HG03520 (cell line): ENCODE results near the gene CMTM8.
A peak's percentile ranks its signal among the peaks of the same experiment; 100 is the strongest.
"Not testable (repeated sequence)": the region's sequence is repeated elsewhere in the genome, so short reads cannot be mapped to it uniquely, and the experiment has no call there.

Experiments used
- ATAC-seq: cut with Tn5 transposase; IDR thresholded peaks from one replicate; pipeline ENCODE4 v1.9.1; 2021; ENCODE audit warnings: mild to moderate bottlenecking, moderate library complexity; ENCODE audit not compliant: unreplicated experiment

CMTM8 gene, protein sequence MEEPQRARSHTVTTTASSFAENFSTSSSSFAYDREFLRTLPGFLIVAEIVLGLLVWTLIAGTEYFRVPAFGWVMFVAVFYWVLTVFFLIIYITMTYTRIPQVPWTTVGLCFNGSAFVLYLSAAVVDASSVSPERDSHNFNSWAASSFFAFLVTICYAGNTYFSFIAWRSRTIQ

DNA sequence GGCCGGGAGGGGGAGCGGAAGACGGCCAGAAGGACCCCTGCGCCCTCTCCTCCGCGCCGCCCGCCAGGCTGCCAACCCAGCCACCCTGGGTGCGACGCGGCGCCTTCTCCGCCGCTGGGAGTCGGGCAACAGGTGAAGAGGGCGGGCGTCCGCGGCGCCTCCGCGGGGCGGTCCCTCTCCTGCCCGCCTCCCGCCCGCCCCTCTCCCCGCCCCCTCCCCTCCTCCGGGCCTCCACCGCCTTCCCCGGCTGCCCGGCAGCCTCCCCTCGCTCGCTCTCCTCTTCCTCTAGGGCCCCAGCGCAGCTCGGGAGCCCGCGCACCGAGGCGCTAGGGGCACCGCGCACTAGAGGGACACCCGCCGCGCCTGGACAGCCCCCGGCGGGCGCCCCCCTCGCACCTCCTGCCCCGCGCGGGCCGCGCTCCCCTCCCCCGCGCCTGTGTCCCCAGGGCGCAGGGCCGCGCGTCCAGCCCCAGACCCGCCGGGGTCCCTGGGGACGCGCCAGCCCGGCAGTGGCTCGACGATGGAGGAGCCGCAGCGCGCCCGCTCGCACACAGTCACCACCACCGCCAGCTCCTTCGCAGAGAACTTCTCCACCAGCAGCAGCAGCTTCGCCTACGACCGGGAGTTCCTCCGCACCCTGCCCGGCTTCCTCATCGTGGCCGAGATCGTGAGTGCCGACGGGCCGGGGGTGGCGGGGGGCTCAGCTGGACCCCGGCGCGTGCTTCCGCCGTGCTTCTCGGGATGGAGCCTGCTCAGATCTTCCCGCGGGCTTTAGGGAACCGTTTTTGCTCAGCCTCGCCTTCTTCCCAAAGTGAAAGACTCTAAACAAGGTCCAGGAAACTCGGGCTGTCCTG, at the start of gene CMTM8:
Gene CMTM8, plus strand, starts transcription at position 228 of the 854 bp plus-strand sequence. Its CDS starts 293 bp downstream, at position 521.
- peak; percentile 46 for ATAC-seq

DNA sequence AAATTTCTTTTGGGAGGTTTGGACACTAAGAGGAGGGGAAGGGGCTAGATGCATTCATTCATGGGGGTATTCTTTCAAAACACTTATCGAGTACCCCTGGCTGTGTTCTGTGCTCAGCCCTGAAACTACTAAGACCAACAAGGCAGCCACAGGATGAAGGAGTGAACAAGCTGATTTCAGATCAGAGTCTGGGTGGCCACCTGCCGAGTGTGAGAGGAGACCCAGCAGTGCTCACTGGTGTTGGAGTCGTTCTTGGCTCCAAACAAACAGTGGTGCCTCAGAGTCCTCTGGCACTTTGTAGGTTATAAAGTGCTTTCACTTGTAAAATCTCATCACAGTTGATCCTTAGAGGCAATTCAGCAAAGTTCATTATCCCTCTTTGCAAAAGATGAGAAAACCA, 48.8 kb upstream of the CMTM8 start:
- no peak for ATAC-seq

GRCh38 chr3:32190556-32190955, 47.9 kb upstream of the CMTM8 start:
- not testable (repeated sequence) for ATAC-seq

GRCh38 chr3:32193101-32193500, 45.4 kb upstream of the CMTM8 start:
- no peak for ATAC-seq

DNA sequence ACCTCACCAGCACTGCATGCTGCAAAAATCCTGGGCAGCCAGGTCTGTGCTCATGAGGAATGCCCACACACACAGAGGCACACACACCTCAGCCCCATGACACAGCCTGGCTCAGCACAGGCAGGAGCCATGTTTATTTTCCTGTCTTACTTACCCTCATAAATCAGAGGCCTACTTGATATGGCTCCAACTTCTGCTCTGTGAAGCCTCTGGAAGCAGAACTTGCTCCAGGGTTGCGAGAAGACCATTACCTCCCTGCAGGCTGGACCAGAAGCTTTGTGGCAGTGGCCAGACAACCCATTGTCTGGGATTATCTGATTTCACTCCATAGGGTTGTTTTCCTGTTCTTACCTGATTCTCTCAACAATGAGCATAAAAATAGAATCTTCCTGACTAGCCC, 43.8 kb upstream of the CMTM8 start:
- ATAC-seq, result no peak

- no peak for ATAC-seq
These were observed 42.4 kb upstream of the CMTM8 start for GRCh38 chr3:32195995-32196540.

GRCh38 chr3:32197991-32198390, 40.5 kb upstream of the CMTM8 start:
- no peak for ATAC-seq

GRCh38 chr3:32198714-32199113, 39.8 kb upstream of the CMTM8 start:
- no peak for ATAC-seq

DNA sequence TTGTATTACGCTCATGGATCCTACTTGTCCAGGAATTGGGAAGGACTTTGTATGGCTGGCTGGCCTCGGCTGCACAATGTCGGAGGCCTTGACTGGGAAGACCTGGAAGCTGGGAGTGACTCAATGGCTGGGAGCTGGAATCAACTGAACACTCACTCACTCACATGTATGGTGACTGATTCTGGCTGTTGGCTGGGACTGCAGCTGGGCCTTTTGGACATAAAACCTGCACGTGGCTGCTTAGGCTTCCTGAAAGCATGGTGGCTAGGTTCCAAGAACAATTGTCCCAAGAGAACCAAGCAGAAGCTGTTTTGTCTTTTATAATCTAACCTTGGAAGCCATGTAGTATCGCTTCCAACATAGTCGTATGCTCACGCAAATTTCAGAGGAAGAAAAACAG, 38.0 kb upstream of the CMTM8 start:
- ATAC-seq, result no peak

DNA sequence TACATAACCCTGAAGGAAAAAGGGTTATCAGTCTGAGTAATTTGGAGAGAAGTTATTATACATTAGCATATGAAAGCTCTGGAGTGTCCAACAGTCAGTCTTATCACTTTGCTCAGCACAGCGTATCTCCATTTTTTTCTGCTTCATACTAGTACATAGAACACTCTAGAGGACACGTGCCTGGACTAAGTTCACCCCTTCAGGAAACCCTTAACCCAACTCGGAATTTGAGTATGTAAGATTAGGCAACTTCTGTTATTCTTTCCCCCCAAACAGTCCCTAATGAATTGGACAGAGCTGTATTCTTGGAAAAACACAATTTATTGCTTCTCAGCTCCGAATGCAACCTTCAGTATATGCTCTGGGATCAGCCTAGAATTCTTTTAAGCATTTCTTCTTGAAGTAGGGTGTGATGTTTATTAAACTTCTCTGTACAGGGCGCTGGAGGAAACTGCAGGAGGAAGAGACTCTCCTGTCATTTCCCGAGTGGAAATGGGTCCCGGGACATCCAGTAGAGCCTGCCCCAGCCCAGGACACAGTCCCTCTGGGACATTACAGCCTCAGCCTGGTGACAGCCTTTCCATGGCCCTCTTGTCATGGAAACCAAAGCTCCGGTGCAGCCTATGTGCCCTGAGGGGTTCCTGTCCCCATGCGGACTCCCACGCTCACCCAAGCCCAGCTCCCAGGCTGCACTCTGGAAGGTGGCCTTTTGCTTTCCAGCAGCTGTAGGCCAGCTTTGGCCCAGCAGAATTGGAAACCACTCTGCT, 37.3 kb upstream of the CMTM8 start:
- no peak for ATAC-seq

DNA sequence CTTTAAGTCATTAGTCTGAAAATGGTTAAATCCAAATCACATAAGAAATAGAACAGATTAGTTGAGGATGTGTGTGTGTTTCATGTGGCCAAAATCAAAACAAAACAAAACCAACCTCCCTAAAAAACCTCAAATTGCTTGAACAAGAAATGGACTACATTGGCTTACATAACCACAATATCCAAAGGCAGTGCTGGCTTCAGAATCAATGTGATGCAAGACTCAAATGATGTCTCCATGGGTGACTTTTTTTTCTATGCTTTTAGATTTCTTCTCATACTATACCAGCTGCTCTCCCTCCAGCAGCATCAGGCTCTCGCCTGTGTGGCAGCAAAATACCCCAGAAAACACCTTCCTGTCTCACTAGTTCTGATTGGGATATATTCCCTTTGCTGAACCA, 36.0 kb upstream of the CMTM8 start:
- ATAC-seq, result no peak

DNA sequence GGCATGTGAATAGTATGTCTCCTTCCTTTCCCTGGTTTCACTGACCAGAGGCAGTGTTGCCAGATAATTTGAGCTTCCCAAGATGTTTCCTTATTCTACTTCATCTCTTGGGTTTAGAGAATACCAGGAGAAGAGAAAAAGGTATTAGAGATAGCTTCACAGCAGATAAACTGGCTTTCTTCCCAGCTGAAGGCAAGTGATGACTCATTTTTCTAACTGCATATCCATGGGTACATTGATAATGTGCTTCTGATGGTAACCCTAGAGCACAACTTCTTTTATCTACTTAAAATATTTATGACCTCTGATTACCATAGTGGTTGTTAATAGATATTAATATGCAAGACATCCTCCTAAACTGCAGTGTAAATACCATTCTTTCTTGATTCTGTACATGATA, 34.6 kb upstream of the CMTM8 start:
- no peak for ATAC-seq

GRCh38 chr3:32208447-32208846, 30.0 kb upstream of the CMTM8 start:
- ATAC-seq, result no peak

- ATAC-seq, result no peak
These were observed 23.3 kb upstream of the CMTM8 start for GRCh38 chr3:32215185-32215584.

DNA sequence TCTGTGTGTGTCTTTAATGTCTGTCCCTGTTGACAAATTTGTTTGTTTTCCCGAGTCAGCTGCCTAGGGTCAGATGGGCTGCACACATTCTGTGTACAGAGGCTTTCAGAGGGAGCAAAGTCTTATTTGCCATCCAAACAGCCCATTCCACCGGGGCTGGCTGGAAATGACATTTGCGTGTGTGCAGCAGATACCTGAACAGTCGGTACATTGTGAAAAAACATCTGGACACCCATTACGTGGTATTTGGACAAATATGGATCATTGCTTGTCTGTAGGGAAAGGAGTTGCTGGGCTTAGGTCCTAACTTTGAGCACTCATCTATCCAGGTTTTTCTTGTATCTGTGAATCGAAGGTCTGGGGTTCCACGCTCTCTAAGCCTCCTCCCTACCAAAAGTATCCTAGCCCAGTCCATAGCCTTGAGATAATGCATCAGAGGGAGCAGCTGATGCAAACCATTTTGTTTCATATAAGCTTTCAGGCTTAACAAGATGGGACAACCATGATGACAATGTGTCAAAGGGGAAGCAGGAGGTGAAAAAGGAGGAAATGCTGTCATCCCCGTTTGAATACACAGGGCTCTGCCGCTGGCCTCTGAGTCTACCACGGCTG, 22.2 kb upstream of the CMTM8 start:
- no peak for ATAC-seq

DNA sequence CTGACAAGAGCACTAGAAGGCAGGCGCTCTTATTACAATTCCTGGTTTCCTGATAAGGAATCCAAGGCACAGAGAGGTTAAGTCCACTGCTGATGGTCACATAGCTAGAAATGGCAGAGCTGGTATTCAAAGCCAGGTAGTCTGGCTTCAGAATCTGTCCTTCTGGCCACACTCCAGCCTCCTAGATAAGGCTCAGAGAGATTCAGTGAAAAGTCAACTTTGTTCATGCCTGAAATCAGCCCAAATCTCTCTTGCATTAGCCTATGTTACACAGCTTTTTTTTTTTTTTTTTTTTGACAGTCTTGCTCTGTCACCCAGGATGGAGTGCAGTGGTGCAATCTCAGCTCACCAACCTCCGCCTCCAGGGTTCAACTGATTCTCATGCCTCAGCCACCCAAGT, 21.1 kb upstream of the CMTM8 start:
- no peak for ATAC-seq

DNA sequence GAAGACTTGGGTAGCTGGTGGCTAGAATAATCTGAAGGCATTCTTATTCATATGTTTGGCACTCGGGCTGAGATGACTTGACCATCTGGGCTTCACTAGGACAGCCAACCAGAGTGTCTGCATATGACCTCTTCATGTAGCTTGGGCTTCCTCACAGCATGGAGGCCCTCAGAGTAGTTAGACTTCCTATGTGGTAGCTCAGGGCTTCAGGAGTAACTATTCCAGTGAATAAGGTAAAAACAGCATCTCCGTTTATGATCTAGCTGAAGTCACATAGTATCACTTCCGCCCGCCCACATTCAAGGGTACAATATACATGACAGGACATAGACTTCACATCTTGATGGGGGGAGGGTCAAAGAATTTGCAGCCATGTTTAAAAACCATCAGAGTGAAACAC, 18.9 kb upstream of the CMTM8 start:
- ATAC-seq, result no peak

DNA sequence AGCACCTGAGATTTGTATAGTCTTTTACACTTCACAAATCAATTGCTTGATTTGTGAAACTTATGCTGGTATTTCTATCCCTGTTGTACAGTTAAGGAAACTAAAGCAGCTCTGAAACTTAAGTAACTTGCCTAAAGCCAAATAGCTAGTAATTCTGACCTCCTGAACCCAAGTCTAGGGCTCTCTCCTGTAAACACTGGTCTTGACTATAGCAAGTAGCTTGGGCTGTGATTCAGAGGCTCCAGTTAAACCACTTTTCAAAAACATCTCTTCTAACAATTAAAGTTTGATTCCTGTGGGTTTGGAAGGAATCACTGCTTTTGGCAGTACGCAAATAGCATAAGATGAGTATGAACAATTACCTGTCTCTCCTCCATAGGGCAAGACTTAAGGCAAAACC, 18.5 kb upstream of the CMTM8 start:
- no peak for ATAC-seq

GRCh38 chr3:32222950-32223349, 15.5 kb upstream of the CMTM8 start:
- no peak for ATAC-seq

- no peak for ATAC-seq
These were observed 14.4 kb upstream of the CMTM8 start for GRCh38 chr3:32224016-32224516.
